ENCODE data around the gene CHRNB2.

Gene CHRNB2

DNA sequence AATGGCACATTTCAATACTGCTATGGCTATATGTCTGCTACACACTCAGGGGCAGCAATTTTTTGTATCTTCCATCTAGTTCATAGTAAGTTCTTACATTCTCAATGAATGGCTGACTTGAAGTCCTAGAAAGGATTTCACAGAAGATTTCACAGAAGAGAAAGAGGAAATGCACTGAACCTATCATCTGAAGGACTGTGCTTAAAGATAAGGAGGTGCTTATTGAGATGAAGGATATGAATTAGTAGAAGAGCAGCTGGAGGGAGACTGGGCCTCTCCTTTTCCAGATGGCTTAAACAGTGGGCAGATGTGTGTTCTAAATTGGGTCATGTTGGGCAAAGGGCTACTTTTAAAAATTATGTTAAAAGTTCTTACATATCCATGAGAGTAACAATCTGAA lies 25.8 kb downstream of the CHRNB2 start:
- TF ChIP-seq, protein P1, sequence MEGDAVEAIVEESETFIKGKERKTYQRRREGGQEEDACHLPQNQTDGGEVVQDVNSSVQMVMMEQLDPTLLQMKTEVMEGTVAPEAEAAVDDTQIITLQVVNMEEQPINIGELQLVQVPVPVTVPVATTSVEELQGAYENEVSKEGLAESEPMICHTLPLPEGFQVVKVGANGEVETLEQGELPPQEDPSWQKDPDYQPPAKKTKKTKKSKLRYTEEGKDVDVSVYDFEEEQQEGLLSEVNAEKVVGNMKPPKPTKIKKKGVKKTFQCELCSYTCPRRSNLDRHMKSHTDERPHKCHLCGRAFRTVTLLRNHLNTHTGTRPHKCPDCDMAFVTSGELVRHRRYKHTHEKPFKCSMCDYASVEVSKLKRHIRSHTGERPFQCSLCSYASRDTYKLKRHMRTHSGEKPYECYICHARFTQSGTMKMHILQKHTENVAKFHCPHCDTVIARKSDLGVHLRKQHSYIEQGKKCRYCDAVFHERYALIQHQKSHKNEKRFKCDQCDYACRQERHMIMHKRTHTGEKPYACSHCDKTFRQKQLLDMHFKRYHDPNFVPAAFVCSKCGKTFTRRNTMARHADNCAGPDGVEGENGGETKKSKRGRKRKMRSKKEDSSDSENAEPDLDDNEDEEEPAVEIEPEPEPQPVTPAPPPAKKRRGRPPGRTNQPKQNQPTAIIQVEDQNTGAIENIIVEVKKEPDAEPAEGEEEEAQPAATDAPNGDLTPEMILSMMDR (IDR thresholded peaks at IDR 0.05; ENCODE audit: low read depth, low read length) = no peak
- H3K4me3 ChIP-seq (ENCODE audit: low read depth, low read length) = no peak overlapping the region

GRCh38 chr1:154594811-154595210 lies 27.2 kb downstream of the CHRNB2 start:
- TF ChIP-seq, protein P1 (IDR thresholded peaks at IDR 0.05; ENCODE audit: low read depth, low read length) = no peak
- no peak overlapping the region for H3K4me3 ChIP-seq (ENCODE audit: low read depth, low read length)

- TF ChIP-seq, protein P1 (IDR thresholded peaks at IDR 0.05; ENCODE audit: low read depth, low read length) = no peak
- no peak overlapping the region for H3K4me3 ChIP-seq (ENCODE audit: low read depth, low read length)
Measured at GRCh38 chr1:154595621-154596020, 28.0 kb downstream of the CHRNB2 start.

GRCh38 chr1:154598871-154599635 lies 31.5 kb downstream of the CHRNB2 start:
- TF ChIP-seq, protein P1 (IDR thresholded peaks at IDR 0.05; ENCODE audit: low read depth, low read length) = no peak

GRCh38 chr1:154599658-154600057 lies 32.1 kb downstream of the CHRNB2 start:
- H3K4me3 ChIP-seq (ENCODE audit: low read depth, low read length) = no peak overlapping the region
- TF ChIP-seq, protein P1 (IDR thresholded peaks at IDR 0.05; ENCODE audit: low read depth, low read length) = no peak

More at GRCh38 chr1:154598871-154599635, 31.5 kb downstream of the CHRNB2 start:
- H3K4me3 ChIP-seq (ENCODE audit: low read depth, low read length) = no peak overlapping the region

GRCh38 chr1:154603317-154603716 lies 35.7 kb downstream of the CHRNB2 start:
- TF ChIP-seq, protein P1 (IDR thresholded peaks at IDR 0.05; ENCODE audit: low read depth, low read length) = no peak
- no peak overlapping the region for H3K4me3 ChIP-seq (ENCODE audit: low read depth, low read length)

GRCh38 chr1:154605534-154605933 lies 38.0 kb downstream of the CHRNB2 start:
- TF ChIP-seq, protein P1 (IDR thresholded peaks at IDR 0.05; ENCODE audit: low read depth, low read length) = no peak
- no peak overlapping the region for H3K4me3 ChIP-seq (ENCODE audit: low read depth, low read length)

Measured in WI38 (cell line).